ENCODE data around the gene CSGALNACT2. TPM values are rescaled to one million over a fixed set of nuclear protein-coding genes. Genes with fewer than 3 reads are reported as not detected.

The CSGALNACT2 gene
- total and polyA plus RNA-seq, 10 of the 15 experiments (the other 5 are each of a cell fraction or from before 2014, with no cell fraction given): 2.5 to 12.6 (median 8.7) TPM

DNA sequence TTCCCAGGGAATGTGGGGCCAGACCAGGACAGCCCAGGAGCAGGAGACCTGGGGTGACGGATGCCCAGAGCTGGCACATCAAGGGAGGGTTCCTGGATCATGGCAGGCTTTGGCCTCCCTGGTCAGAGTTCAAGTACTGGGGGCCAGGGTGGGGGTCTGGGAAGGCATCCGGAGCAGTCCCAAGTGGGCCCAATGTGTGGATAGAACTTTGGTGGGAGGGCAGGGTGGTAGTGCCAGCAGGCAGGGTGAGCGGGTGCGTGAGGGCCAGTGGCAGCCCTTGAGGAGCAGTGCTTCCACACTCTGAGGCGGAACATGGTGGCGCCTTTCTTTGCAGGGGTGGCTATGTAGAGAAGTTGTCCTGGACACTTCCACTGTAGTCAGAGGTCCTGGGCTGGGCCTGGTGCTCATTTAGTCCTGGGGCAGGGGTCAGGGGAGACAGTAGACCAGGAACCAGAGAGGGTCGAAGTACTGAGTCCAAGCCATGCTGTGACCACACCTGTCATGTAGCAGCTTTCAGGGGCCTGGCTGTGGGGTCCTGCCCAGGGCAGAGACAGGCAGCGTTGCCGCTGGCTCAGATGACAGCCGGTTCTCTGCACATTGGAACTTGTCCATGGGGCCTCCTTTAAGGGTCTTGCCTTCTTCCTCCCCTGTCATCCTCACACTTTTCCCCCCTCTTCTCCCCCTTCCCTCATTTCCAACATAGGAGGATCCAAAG, 22.2 kb upstream of the CSGALNACT2 start (continued):
- TF ChIP-seq SUPT20H (IDR thresholded peaks at IDR 0.05; ENCODE audit: borderline replicate concordance, control insufficient read depth, low read depth, low read length): no peak
- TF ChIP-seq IKZF1 (conservative IDR thresholded peaks at IDR 0.05): no peak
- TF ChIP-seq RELA (IDR thresholded peaks at IDR 0.05; ENCODE audit: borderline replicate concordance, partially characterized antibody): no peak
- no peak for TF ChIP-seq RAD51 (IDR thresholded peaks at IDR 0.05)
- TF ChIP-seq, protein P1, sequence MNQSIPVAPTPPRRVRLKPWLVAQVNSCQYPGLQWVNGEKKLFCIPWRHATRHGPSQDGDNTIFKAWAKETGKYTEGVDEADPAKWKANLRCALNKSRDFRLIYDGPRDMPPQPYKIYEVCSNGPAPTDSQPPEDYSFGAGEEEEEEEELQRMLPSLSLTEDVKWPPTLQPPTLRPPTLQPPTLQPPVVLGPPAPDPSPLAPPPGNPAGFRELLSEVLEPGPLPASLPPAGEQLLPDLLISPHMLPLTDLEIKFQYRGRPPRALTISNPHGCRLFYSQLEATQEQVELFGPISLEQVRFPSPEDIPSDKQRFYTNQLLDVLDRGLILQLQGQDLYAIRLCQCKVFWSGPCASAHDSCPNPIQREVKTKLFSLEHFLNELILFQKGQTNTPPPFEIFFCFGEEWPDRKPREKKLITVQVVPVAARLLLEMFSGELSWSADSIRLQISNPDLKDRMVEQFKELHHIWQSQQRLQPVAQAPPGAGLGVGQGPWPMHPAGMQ (IDR thresholded peaks at IDR 0.05; ENCODE audit: borderline replicate concordance): no peak
- TF ChIP-seq ZNF24 (IDR thresholded peaks at IDR 0.05): no peak

DNA sequence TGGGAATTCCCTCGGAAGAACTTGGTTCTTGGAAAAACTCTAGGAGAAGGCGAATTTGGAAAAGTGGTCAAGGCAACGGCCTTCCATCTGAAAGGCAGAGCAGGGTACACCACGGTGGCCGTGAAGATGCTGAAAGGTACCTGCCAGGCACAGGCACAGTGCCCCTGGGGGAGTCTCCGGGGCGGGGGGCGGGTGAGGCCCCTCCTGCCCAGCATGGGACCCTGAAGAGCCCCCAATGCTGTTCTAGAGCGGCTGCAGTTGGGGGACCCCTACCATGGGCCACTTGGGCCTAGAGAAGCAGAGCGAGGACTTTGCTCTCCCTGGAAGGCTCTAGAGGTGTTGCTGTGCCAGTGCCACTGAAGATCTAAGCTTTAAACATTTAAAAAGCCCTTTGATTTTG, 21.6 kb upstream of the CSGALNACT2 start:
- Histone ChIP-seq H3K79me2 (ENCODE audit: control insufficient read depth, insufficient read depth, low read length) (no peaks in the 10 kb centered on the region), H3K4me1 (ENCODE audit: control insufficient read depth, insufficient read depth, low read length) (peaks cover 14% of the 10 kb centered on the region), H3K4me3 (no peak overlapping the region), H3K9me3 (replicated peaks; ENCODE audit: control insufficient read depth, insufficient read depth, low read length) (no peaks in the 10 kb centered on the region), H4K20me1 (ENCODE audit: control insufficient read depth, insufficient read depth) (no peaks in the 10 kb centered on the region), H3K4me2 (ENCODE audit: control insufficient read depth, insufficient read depth) (no peak overlapping the region), H3K27ac (ENCODE audit: control insufficient read depth, insufficient read depth) (no peak overlapping the region), H3K36me3 (ENCODE audit: control insufficient read depth in 2 of 2, insufficient read depth in 2 of 2, low read length in 1 of 2) (no peaks in the 10 kb centered on the region), H3K9ac (ENCODE audit: control insufficient read depth, insufficient read depth, low read length) (no peak overlapping the region), H3K27me3 (replicated peaks in 1 of 2; ENCODE audit: control insufficient read depth in 2 of 2, insufficient read depth in 2 of 2, low read length in 1 of 2) (no peaks in the 10 kb centered on the region), H2AFZ (ENCODE audit: control insufficient read depth, low read depth, low read length) (no peak overlapping the region)
- FAIRE-seq: no peak
- ChIA-PET POLR2A (no interaction called here), RAD21 (ENCODE audit: unreplicated experiment) (interaction anchor here (0.7 kb wide), 1 partner anchor 330 kb away, joined by 3 read pairs; no protein-coding TSS in a partner anchor), SMC1A (ENCODE audit: uncharacterized antibody, unreplicated experiment) (no interaction called here), CTCF (no interaction called here)
- no peak for TF ChIP-seq SMC3 (IDR thresholded peaks at IDR 0.05; ENCODE audit: borderline replicate concordance, low read length)
- no peak for TF ChIP-seq CHD2 (IDR thresholded peaks at IDR 0.05; ENCODE audit: borderline replicate concordance, low read depth, low read length)
- TF ChIP-seq, protein P2, sequence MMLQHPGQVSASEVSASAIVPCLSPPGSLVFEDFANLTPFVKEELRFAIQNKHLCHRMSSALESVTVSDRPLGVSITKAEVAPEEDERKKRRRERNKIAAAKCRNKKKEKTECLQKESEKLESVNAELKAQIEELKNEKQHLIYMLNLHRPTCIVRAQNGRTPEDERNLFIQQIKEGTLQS (IDR thresholded peaks at IDR 0.05; ENCODE audit: borderline replicate concordance, extremely low read depth, low read depth, low read length): no peak
- TF ChIP-seq, protein P3, sequence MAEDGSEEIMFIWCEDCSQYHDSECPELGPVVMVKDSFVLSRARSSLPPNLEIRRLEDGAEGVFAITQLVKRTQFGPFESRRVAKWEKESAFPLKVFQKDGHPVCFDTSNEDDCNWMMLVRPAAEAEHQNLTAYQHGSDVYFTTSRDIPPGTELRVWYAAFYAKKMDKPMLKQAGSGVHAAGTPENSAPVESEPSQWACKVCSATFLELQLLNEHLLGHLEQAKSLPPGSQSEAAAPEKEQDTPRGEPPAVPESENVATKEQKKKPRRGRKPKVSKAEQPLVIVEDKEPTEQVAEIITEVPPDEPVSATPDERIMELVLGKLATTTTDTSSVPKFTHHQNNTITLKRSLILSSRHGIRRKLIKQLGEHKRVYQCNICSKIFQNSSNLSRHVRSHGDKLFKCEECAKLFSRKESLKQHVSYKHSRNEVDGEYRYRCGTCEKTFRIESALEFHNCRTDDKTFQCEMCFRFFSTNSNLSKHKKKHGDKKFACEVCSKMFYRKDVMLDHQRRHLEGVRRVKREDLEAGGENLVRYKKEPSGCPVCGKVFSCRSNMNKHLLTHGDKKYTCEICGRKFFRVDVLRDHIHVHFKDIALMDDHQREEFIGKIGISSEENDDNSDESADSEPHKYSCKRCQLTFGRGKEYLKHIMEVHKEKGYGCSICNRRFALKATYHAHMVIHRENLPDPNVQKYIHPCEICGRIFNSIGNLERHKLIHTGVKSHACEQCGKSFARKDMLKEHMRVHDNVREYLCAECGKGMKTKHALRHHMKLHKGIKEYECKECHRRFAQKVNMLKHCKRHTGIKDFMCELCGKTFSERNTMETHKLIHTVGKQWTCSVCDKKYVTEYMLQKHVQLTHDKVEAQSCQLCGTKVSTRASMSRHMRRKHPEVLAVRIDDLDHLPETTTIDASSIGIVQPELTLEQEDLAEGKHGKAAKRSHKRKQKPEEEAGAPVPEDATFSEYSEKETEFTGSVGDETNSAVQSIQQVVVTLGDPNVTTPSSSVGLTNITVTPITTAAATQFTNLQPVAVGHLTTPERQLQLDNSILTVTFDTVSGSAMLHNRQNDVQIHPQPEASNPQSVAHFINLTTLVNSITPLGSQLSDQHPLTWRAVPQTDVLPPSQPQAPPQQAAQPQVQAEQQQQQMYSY (CRISPR knock-in tag; IDR thresholded peaks at IDR 0.05): no peak
- TF ChIP-seq RELA (IDR thresholded peaks at IDR 0.05; ENCODE audit: borderline replicate concordance, partially characterized antibody): no peak
- no peak for TF ChIP-seq GABPA (IDR thresholded peaks at IDR 0.05; ENCODE audit: low read depth)
- TF ChIP-seq STAT3 (IDR thresholded peaks at IDR 0.05; ENCODE audit: low read depth, low read length): no peak
- TF ChIP-seq NR2F1 (conservative IDR thresholded peaks at IDR 0.05): no peak
- intact Hi-C loops (cut with micrococcal nuclease; ENCODE audit: unreplicated experiment) (no loop called here), in situ Hi-C loops (cut with MboI) (loop anchor here (25.0 kb wide), 2 partner anchors 104 to 929 kb away; no protein-coding TSS in a partner anchor)
- 25% methylated on average over 10 of the region's 10 CpGs for WGBS (ENCODE audit: insufficient coverage, insufficient replicate concordance, low lambda C conversion rate, missing lambda C conversion rate)
- no peak for ATAC-seq
- BruUV-seq (replicated peaks): no TSS peak
- DNase-seq (ENCODE audit: low read depth, low spot score): no peak
